ENCODE measurements around the gene CALHM2.

Gene CALHM2

DNA sequence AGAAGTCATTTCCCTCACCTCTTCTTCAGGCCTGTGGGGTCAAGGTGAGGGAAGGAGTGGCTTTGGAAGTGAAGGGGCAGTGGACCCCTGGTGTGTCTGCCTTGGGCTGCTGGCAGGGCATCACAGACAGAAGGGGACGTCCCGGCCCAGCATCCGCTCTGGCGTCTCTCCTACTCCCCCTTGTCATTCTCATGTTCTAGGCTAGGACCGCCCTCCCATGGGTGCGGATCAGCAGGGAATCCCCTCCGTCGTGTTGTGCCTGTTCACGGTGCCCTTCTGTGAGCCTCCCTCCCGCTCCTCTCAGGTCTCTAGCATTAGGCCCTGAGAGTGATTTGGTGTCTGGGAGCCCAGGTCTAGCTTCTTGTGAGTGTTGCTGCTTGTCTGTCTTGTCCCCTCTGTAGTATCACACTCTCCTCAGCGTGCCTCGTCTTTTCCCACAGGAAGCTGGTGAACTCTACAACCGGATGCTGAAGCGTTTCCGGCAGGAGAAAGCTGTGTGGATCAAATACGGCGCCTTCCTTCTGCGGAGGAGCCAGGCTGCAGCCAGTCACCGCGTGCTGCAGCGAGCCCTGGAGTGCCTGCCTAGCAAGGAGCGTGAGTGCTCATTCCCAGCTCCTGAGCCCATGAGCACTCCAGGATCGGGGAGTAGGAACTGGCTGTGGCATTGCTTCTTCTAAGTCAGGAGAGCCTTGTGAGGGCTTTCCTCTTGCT is 8.5 kb downstream of the CALHM2 start:
- no peak for TF ChIP-seq CTCF (IDR thresholded peaks at IDR 0.05)
- intact Hi-C loops (cut with DNase I; ENCODE audit: low total_unique reads) = no loop called here
- Histone ChIP-seq H3K4me1 (peaks cover 0 to 66% (median 43%) of the 10 kb centered on the region in 4 donors), H3K36me3 (peaks cover 61 to 94% (median 88%) of the 10 kb centered on the region in 3 donors), H3K27ac (peak overlapping the region in 1 of 2 donors; percentile 64), H3K4me3 (no peak overlapping the region), H3K27me3 (no peaks in the 10 kb centered on the region), H3K9me3 (no peaks in the 10 kb centered on the region)
- DNase-seq = no peak

GRCh38 chr10:103442031-103442461 is 10.1 kb downstream of the CALHM2 start:
- DNase-seq = peak; percentile 53 to 84
- no peak for TF ChIP-seq CTCF (IDR thresholded peaks at IDR 0.05)
- H3K27ac ChIP-seq = peak overlapping the region; percentile 36 to 64
- no peaks in the 10 kb centered on the region for H3K27me3 ChIP-seq
- H3K4me3 ChIP-seq = no peak overlapping the region
- no peaks in the 10 kb centered on the region for H3K9me3 ChIP-seq
- peaks cover 51 to 94% (median 88%) of the 10 kb centered on the region in 3 donors for H3K36me3 ChIP-seq
- intact Hi-C loops (cut with DNase I; ENCODE audit: low total_unique reads) = no loop called here
- peaks cover 0 to 50% (median 29%) of the 10 kb centered on the region in 4 donors for H3K4me1 ChIP-seq

GRCh38 chr10:103441611-103442010 is 10.6 kb downstream of the CALHM2 start:
- H3K36me3 ChIP-seq = peaks cover 47 to 94% (median 88%) of the 10 kb centered on the region in 3 donors
- H3K27ac ChIP-seq = peak overlapping the region; percentile 36 to 64
- no peak for TF ChIP-seq CTCF (IDR thresholded peaks at IDR 0.05)
- intact Hi-C loops (cut with DNase I; ENCODE audit: low total_unique reads) = no loop called here
- no peaks in the 10 kb centered on the region for H3K9me3 ChIP-seq
- no peaks in the 10 kb centered on the region for H3K27me3 ChIP-seq
- H3K4me3 ChIP-seq = no peak overlapping the region
- DNase-seq = no peak
- peaks cover 0 to 46% (median 24%) of the 10 kb centered on the region in 4 donors for H3K4me1 ChIP-seq

- Histone ChIP-seq H3K36me3 (peaks cover 47 to 97% (median 91%) of the 10 kb centered on the region in 3 donors), H3K27me3 (no peaks in the 10 kb centered on the region), H3K9me3 (no peaks in the 10 kb centered on the region), H3K27ac (peak overlapping the region in 1 of 2 donors; percentile 64), H3K4me3 (no peak overlapping the region), H3K4me1 (peaks cover 0 to 42% (median 20%) of the 10 kb centered on the region in 4 donors)
- no peak for DNase-seq
- intact Hi-C loops (cut with DNase I; ENCODE audit: low total_unique reads) = no loop called here
- no peak for TF ChIP-seq CTCF (IDR thresholded peaks at IDR 0.05)
These were observed 11.0 kb downstream of the CALHM2 start for GRCh38 chr10:103441206-103441605.

DNA sequence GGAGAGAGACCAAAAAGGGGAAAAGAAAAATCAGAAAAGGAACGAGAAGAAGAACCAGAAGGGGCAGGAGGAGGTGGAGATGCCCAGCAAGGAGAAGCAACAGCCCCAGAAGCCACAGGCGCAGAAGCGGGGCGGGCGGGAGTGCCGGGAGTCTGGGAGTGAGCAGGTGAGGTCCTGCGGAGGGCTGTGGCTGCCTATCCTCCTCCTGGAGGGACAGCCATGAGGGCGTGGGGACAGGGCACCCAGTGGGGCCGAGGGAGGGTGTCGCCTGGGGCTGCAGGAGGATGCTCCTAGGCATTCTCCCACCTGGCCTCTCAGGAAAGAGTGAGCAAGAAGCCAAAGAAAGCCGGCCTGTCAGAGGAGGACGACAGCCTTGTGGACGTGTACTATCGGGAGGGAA is 11.8 kb downstream of the CALHM2 start:
- H3K4me1 ChIP-seq = peaks cover 0 to 34% (median 13%) of the 10 kb centered on the region in 4 donors
- H3K36me3 ChIP-seq = peaks cover 44 to 100% (median 90%) of the 10 kb centered on the region in 3 donors
- no peak for DNase-seq
- H3K9me3 ChIP-seq = no peaks in the 10 kb centered on the region
- TF ChIP-seq CTCF (IDR thresholded peaks at IDR 0.05) = no peak
- H3K27me3 ChIP-seq = no peaks in the 10 kb centered on the region
- H3K4me3 ChIP-seq = no peak overlapping the region
- intact Hi-C loops (cut with DNase I; ENCODE audit: low total_unique reads) = no loop called here
- H3K27ac ChIP-seq = no peak overlapping the region

All from tibial artery (tissue), 4 donors.